SK-N-SH (cell line): ENCODE data around the gene ST8SIA3.

Source experiments
- JUND ChIP-seq: IDR thresholded peaks from 2 replicates; pipeline ENCODE4 v1.4.0; 2012
- POLR2AphosphoS5 ChIP-seq: IDR thresholded peaks from 2 replicates; pipeline ENCODE4 v1.6.1; 2012; ENCODE audit warnings: low read depth, low read length

DNA sequence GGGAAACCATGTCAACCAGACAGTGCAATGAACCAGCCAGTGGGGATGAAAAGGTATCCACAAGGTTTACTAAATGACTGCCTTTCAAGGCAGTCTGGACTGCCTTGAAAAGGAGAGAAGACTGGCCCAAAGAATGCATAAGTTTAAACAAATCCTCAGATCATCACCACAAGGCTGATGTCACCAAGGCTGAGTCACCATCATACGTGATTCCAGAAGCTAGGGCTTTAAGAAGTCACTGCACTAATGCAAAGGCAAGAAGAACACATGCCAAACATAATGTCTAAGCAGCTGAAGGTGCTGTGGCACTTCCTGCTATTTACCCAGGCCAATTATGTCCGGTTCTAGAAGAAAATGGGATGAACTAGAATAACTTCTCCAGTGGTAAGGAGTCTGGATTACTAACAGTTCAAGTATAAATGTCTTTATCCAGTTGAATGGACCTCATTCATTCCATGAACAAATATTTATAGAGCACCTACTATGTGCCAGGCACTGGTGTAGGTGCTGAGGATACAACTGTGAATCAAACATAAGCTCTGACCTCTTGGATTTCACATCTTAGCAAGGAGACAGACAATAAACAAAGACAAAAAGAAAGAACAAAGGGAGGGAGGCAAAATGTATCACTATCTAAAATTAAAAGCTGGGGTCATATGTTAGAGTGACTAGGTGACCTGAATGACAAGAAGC, 45.2 kb downstream of the ST8SIA3 start:
- TF ChIP-seq POLR2AphosphoS5 (no peak), JUND (no peak)
